NCI-H345 (cell line): Measurements from ENCODE around the gene FKBP9.
"Not testable (repeated sequence)": the region's sequence is repeated elsewhere in the genome, so short reads cannot be mapped to it uniquely, and the experiment has no call there.

Source experiments
- DNase-seq: peaks from one replicate; lab custom pipeline; 2025; lab: John Stamatoyannopoulos, UW

FKBP9 gene

DNA sequence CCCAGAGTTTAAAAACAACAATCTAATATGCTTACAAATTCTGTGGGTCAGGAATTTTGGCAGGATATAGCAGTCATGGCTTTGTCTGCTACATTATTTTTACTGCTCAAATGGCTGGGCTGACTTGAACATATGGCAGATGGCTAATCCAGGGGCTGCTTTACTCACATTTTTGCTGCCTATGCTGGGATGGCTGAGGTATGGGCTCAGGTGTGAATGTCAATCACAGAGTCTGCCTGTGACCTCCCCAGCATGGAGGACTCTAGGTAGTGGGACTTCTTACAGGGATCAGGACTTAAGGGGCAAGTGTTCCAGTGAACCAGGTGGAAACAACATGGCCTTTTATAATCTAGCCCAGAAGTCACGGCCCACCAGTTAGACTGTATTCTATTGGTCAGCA, 4.4 kb upstream of the FKBP9 start:
- no peak for DNase-seq

DNA sequence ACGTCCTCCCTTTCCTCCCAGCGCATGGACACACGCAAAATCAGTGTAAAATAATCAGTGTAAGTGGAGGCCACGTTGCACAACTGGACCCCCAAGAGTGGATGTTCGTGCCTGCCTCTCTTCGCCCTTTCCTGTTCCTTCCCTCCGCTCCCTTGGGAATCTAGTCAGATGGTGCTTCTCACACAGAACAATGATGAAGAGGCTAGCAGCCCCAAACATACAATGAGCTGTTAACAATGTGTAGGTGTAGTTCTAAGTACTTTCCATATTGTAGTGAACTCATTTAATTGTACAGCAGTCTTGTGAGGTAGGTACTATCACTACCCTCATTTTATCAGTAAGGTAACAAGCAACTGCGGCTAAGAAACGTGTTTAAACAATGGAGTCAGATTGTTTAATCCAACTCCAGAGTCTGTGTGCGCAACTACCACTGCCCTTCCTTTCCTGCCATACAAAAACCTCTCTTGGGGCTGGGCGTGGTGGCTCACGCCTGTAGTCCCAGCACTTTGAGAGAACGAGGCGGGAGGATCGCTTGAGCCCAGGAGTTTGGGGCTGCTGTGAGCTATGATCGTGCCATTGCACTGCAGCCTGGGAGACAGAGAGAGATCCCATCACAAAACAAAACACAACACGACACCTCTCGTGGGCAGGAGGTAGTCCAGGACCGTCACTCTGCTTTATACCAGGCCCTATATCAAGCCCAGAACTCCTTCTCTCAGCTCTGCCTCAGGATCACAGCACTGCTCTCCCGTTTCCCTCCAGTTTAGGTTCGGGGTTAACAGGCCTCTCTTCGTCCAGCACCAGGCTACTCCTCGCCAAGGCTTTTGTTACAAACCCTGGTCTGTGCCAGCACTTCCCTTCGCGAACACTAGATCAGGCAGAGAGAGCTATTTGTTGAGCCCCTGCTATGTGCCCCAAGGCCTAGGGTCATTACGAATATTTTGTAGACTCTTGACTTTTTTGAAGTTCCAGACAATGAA, 1.1 kb downstream of the FKBP9 start:
- peak; percentile 71 for DNase-seq

DNA sequence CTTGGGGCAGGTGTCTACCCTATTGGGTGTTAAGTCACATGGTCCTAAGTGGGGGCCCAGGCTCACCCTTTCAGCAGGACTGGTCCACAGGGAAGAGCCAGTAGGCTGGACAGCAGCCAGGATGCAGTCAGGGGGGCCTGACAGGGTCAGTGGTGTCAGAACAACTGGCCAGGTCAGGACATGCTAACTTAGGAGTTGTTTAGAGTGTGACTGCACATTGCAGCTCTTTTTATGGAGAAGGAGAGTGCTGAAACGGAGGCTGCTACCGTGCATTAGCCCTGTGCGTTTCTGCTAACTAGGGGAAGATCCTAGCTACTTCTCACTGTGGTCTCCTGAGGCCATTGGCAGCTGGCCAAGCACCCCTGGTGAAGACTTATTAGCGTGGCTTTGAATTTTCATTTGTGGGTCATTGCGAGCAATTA, 6.7 kb downstream of the FKBP9 start:
- DNase-seq: peak; percentile 19

DNA sequence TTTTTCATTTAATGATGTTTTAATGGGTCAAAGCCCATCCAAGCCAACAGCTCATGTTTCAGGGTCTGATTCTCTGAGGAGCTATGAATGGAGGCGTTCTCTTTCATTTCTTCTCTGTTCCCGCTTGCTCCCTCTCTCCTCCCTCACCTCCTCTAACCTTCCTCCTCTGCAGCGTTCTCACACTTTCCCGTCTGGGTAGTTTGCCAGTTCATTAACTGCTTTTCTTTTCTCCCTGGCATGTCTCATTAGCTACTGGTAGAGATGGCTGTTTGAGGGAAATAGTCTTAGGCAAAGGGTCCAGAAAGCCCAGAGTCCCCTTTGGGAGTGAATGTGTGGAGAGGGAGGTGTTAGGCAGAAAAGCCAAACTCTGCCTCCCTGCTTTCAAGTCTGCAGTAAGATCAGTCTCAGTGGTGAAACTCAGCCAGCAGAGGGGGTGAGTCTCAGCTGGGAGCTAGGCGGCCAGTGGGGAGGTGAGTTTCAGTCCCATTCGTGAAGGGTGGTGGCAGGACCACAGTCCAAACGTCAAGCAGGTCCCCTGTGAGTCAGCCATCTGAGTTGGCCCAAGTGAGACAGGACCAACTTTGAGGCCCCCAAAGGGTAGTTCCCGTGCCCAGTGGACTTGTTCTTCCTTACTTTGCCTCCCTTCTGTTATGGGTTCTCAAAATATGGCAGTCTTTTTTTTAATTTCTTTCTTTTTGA, 7.4 kb downstream of the FKBP9 start:
- DNase-seq: not testable (repeated sequence)

DNA sequence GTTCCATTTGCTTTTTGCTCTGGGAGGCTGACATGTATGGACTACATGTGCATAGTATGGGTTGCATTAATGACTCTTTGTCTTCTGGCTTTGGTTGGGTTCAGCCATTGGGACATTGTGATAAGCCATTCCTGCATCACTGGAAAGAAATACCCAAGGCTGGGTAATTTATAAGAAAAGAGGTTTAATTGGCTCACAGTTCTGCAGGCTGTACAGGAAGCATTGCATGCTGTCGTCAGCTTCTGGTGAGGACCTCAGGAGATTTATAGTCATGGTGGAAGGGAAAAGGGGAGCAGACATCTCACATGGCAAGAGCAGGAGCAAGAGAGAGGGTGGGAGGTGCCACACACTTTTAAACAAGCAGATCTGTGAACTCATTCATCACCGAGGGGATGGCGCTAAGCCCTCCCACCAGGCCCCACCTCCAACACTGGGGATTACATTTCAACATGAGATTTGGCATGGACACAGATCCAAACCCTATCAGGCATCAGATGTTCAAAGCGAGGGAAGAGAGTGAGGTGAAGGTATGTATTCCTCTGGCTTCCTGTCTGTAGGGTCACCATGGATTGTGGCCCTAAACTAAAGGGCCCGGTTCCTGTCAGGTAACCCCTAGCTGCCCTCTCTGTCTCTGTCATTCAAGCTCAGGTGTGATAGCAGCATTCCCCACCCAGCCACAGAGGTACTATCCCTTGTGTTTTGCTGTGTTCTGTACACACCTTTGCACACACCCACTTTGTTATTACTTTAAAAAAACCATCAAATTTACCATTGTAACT, 9.4 kb downstream of the FKBP9 start:
- DNase-seq: not testable (repeated sequence)

DNA sequence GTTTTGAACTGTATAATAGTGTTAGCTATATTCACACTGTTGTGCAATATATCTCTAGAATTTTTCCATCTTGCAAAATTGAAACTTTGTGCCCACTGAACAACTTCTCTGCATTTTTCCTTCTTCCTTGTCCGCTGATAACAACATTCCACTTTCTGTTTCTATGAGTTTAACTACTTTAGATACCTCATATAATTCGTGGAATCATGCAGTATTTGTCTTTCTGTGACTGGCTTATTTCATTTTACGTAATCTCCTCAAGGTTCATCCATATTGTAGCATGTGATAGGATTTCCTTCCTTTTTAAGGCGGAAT, 10.0 kb downstream of the FKBP9 start:
- not testable (repeated sequence) for DNase-seq

DNA sequence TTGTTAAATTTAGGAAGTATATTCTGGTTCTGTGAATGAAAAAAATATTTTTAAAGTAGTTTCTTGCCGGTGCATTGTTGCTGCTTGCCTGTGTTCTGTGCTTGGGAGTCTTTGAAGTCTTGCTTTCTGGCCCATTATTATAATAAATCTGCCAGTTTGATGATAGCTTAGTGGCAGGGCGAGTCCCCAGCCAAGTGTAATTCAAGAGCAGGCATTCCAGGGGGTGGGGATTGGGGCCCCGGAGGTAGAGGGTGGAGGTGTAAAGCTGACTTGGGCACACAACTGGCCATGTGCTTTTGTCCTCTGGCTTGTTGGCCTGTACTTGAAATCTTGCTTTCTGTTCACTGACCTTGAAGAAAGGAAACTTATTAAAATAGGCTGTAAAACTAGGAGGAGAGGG, 14.7 kb downstream of the FKBP9 start:
- not testable (repeated sequence) for DNase-seq

DNA sequence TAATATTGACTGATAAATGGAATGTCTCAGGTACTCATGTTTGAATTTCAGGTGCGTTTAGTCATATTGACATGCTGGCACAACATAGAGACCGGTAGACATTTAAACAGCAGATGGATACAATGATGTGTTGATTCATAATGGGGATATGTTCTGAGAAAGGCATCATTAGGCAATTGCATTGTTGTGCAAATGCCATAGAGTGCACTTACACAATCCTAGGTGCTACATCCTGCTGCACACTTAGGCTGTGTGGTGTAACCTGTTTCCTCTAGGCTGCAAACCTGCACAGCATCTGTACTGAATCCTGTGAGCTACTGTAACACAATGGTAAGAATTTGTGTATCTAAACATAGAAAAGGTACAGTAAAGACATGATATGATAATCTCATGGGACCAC, 19.9 kb downstream of the FKBP9 start:
- DNase-seq: not testable (repeated sequence)

DNA sequence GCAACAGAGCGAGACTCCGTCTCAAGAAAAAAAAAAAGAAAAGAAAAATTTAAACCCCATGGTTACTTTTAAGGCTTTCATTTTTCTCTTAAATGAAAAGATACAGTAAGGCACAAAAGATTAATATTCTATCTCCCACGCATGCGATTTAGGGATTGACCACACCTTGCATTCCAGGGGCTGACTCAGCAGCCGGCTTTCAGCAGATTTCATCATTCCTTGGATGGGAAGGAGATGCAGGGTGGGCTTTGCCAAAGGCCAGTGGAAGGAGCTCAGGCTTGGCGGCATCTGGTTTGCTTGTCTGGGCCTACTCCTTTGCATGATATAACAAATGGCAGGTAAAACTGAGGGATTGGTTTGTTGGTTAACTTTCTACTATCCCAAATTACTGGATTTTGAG, 22.0 kb downstream of the FKBP9 start:
- not testable (repeated sequence) for DNase-seq

DNA sequence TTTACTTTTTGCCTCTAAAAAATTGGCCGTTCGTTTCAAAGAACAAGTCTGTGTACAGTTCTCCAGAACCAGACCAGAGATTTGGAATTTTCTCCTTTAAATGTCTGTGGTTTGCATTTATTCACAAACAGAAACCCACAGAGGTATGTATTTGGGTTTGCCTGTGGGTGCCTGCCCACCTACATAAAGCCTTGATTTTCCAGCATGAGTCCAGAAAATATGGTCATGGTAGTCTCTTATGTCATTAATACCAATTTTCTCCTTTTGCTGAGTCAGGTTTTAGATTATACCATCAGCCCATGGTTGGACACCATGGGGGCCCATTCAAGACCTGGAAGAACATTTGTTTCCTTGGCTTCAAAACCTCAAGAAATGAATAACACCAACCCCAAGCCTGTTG, 22.7 kb downstream of the FKBP9 start:
- DNase-seq: not testable (repeated sequence)

DNA sequence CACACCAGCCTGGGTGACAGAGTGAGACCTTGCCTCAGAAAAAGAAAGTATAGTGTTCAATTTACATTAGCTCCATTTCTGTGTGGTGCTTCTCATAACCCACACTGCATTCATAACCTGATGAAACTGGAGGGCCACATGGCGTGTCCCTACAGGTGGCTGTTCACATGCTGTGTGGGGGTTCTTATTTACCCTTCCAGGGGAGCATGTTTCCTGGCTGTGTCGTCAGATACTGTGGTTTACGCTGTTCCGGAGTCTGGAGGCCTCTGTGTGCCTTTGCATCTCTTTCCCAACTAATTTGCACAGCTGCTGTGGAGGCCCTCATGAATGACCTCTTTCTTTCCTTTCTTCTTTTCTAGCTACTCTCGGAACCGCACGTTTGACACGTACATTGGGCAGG, 30.9 kb downstream of the FKBP9 start:
- DNase-seq: peak; percentile 51

DNA sequence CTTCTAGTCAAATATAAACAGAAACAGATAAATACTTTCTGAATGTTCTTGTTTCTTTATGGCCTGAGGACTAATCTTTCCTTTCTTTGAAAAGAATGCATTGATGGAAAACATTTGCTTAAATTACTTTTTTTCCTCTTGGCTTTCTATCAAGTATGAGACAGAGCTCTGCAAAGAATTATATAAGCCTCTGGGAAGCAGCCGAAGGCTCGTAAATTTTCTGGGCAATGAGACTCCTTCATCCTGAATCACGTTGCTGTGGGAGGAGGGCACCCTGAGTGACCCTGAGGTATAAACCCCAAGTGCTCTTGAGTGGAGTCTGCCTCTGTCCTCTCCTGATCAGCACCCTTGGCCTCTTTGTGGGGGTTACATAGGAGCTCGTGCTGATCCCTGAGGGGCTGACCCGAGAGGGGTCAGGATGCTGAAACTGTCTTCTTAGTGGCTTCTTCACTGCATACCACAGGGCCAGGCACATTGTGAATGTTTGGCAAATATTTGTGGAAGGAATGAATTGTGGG, 33.9 kb downstream of the FKBP9 start:
- DNase-seq: not testable (repeated sequence)

DNA sequence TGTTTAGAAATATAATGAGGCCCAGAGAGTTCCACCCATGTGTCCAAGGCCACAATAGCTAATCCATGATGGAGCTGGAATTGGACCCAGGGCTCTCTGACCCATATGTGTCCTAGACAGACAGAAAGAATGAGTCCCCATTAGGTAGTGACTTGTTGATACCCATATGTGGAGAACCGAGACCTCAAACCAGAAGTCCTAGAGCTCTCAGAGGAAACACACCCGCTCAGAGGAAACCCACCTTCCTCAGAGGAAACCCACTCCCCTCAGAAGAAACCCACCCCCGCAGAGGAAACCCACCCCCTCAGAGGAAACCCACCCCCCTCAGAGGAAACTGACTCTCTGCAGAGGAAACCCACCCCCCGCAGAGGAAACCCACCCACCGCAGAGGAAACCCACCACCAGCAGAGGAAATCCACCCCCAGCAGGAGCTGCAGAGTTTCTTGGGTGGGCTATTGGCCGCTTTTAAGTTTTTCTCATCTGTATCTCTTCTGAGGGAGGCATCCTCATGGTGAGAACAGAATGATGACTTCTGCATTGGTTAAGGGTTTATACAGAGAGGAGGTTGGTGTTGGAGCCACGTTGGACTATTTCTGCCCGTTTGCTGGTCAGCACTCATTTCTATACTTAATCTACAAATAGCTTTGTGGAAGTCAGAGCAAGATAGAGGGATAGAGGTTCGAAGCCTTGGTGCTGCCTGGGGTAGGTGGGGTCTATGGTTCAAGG, 34.9 kb downstream of the FKBP9 start:
- not testable (repeated sequence) for DNase-seq

DNA sequence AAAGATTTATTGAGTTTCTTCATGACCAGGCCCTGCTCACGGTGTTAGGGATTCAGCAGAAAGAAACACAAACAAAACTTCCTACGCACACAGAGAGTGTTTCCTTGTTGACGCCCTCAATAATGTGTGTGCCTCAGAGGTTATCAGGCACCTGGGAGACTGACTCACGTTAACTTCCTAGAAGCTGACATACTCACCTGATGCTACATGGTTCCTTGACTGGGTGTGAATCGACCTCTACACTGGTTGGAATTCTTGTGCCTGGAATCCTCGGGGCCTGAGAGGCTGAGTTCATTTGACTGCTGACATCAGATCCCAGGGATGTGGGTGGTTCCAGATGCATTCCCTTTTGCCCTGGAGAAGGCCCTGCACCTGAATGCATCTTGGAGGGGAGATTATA, 35.5 kb downstream of the FKBP9 start:
- DNase-seq: not testable (repeated sequence)

DNA sequence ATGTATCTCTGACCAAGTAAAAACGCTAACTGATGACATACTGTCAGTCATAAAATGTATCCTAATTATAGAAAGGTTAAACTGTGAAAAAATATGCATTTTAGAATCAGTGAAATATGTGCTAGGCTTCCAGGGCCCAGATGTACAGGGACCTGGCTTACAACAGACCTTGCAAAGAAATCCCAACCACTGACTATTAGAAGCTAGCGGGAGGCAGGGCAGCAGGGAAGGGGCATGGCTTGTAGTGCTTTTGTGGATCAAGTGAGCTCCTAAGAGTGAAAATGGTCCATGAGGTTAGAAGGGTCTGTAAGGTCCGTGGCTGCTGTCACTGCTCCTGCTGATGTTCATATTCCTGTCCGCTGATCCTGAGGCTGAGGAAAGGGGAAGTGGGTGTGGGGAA, 40.7 kb downstream of the FKBP9 start:
- DNase-seq: peak; percentile 22

DNA sequence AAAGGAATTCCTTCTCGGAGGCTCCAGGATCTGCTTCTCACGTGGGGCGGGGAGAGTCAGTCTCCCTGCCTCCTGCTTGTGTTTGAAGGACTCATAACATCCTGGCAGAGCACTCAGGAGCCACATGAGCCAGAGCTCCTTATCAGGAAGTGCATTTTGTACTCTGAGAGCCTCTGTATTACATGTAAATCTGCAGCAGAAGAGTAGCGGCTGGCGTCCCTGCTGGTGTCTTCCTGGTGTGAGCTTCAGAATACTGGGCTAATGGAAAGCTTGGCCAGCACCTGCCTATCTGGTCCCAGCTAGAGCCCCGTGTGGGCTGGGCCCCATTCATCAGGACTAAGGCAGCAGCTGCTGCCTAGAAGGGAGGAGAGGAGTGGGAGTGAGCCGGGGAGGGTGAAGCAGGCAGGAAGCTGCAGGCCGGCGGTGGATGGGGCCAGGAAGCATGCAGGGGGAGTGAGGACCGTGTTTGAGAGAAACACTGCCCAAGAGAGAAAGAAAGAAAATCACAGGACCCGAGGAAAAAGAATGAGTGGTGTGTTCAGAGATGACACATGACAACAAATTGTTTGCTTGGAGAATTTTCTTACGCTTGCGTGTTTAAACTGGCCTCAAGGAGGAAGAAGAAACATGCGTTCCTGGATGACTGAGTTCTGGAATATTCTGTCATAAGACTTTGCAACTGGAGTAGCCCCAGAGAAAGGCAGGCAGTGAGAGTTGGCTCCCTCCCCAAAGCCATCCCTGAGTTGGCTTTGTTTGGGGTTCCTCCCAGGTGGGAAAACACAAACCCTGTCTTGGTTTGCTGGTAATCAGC, 41.3 kb downstream of the FKBP9 start:
- peak; percentile 86 for DNase-seq

DNA sequence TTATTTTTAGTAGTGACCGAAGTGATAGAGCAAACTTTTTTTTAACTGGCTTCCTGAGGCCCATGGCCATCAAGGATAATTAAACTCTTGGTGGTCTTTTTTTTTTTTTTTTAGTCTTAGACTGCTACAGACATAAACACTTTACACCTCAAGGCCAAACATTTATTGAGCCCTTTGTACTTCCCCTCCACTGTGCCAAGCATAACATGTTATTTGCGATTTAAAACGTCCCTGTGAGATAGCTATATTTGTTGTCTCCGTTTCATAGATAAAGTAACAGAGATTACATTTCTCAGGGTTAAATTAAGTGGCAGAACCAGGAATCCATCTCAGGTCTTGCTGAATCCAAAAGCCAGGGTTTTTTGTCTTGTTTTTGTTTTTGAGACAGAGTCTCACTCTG, 42.1 kb downstream of the FKBP9 start:
- not testable (repeated sequence) for DNase-seq

DNA sequence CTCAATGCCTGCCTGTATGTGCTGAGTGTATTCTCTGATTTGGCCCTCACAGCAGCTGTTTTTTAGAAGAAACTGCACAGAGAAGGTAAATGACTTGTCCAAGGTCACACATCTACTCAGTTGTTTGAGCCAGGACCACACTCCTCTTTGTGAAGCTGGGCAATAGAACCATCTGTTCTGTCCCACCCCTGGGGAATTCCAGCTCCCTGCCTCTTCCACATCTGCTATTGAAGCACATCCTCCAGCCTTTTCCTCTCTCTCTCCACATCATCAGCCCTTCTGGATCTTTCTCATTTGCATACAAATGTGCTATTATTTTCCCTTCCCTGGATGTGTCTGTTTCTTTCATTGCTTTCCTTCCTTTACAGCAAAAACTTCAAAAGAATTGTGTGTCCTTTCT, 45.9 kb downstream of the FKBP9 start:
- DNase-seq: not testable (repeated sequence)

DNA sequence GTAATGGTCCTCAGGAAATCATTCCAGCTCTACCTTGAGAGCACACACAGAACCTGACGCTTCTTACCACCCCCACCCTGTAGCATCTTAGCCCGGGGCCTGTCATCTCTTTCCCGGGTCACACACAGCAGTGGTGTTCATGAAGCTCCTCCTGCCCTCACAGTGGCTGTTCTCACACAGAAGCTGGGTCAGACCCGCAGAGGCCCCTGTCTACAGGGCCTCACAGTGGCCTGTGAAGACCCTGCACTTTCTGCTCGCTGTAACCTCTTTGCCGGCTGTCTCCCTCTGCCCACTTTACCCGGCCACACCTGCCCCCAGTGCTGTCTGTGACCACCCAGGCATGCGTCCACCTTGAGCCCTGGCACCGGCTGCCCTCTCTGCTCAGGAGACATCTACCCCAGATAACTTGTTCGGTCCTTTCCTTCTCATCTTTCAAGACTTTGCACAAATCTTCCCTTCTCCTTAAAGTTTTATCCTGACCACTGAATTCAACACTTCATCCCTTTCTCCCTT, 46.9 kb downstream of the FKBP9 start:
- DNase-seq: not testable (repeated sequence)

DNA sequence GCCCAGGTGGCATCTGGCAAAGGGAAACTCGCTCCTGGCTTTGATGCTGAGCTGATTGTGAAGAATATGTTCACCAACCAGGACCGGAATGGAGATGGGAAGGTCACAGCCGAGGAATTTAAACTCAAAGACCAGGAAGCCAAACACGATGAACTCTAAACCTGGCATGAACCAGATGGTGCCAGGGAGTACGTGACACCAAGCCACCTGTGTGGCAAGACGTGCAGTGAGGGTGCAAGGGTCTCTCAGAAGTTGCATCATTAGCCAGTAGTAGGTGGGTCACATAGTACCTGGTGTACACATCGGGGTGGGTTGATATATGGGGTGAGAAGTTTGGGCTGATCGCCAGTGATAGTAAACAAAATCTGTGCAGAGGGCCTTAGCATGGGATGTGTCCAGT, 48.0 kb downstream of the FKBP9 start:
- not testable (repeated sequence) for DNase-seq
